Measurements from ENCODE around the gene GEMIN8. TPM values are rescaled to one million over a fixed set of nuclear protein-coding genes. Genes with fewer than 3 reads are reported as not detected.

GEMIN8 gene
- total RNA-seq, 2 experiments from 2014 or later, result 23.2 to 25.6 TPM

GRCh38 chrX:14015294-14015693 lies 14.4 kb downstream of the GEMIN8 start:
- ChIA-PET POLR2A (interaction anchor here (0.6 kb wide), 1 partner anchor 22 kb away, joined by 3 read pairs; no protein-coding TSS in a partner anchor), CTCF (ENCODE audit: unreplicated experiment) (no interaction called here)
- no peak overlapping the region for H3K4me2 ChIP-seq (ENCODE audit: low read length)
- no TSS peak for BruUV-seq (replicated peaks)
- intact Hi-C loops (cut with micrococcal nuclease; ENCODE audit: unreplicated experiment), result loop anchor here (10.0 kb wide), 1 partner anchor 1080 kb away; no protein-coding TSS in a partner anchor
- no peaks in the 10 kb centered on the region for H4K20me1 ChIP-seq (ENCODE audit: insufficient read depth, low read length)
- no peak overlapping the region for H2AFZ ChIP-seq (ENCODE audit: low read length)
- H3K79me2 ChIP-seq (ENCODE audit: insufficient read depth, low read depth, low read length), result no peaks in the 10 kb centered on the region
- DNase-seq (ENCODE audit: low spot score), result no peak
- TF ChIP-seq EZH2phosphoT487 (IDR thresholded peaks at IDR 0.05; ENCODE audit: borderline replicate concordance, low read depth, low read length), result no peak
- TF ChIP-seq CTCF (conservative IDR thresholded peaks at IDR 0.05; ENCODE audit: low read length), result no peak
- peaks cover 63% of the 10 kb centered on the region for H3K36me3 ChIP-seq (ENCODE audit: insufficient read depth, low read length)
- H3K9me3 ChIP-seq (ENCODE audit: low read length), result no peaks in the 10 kb centered on the region
- H3K27ac ChIP-seq (ENCODE audit: low read depth, low read length, poor library complexity, severe bottlenecking), result no peak overlapping the region
- H3K4me1 ChIP-seq (ENCODE audit: insufficient read depth, low read length, poor library complexity, severe bottlenecking), result no peaks in the 10 kb centered on the region
- no peak overlapping the region for H3K4me3 ChIP-seq (ENCODE audit: low read depth, low read length, poor library complexity, severe bottlenecking)
- H3K9me2 ChIP-seq (ENCODE audit: insufficient read depth, low read length), result no peaks in the 10 kb centered on the region

- Histone ChIP-seq H3K4me3 (ENCODE audit: low read depth, low read length, poor library complexity, severe bottlenecking) (no peak overlapping the region), H4K20me1 (ENCODE audit: insufficient read depth, low read length) (no peaks in the 10 kb centered on the region), H3K4me1 (ENCODE audit: insufficient read depth, low read length, poor library complexity, severe bottlenecking) (no peaks in the 10 kb centered on the region), H3K9me2 (ENCODE audit: insufficient read depth, low read length) (no peaks in the 10 kb centered on the region), H3K79me2 (ENCODE audit: insufficient read depth, low read depth, low read length) (no peaks in the 10 kb centered on the region), H2AFZ (ENCODE audit: low read length) (no peak overlapping the region), H3K27ac (ENCODE audit: low read depth, low read length, poor library complexity, severe bottlenecking) (no peak overlapping the region), H3K4me2 (ENCODE audit: low read length) (no peak overlapping the region), H3K9me3 (ENCODE audit: low read length) (no peaks in the 10 kb centered on the region), H3K36me3 (ENCODE audit: insufficient read depth, low read length) (peaks cover 61% of the 10 kb centered on the region)
- no TSS peak for BruUV-seq (replicated peaks)
- intact Hi-C loops (cut with micrococcal nuclease; ENCODE audit: unreplicated experiment), result loop anchor here (10.0 kb wide), 1 partner anchor 1080 kb away; no protein-coding TSS in a partner anchor
- POLR2A ChIA-PET, result no interaction called here
- CTCF ChIA-PET (ENCODE audit: unreplicated experiment), result no interaction called here
- no peak for DNase-seq (ENCODE audit: low spot score)
- no peak for TF ChIP-seq CTCF (conservative IDR thresholded peaks at IDR 0.05; ENCODE audit: low read length)
- no peak for TF ChIP-seq EZH2phosphoT487 (IDR thresholded peaks at IDR 0.05; ENCODE audit: borderline replicate concordance, low read depth, low read length)
Measured at GRCh38 chrX:14014526-14014925, 15.2 kb downstream of the GEMIN8 start.

GRCh38 chrX:14013054-14013453 lies 16.6 kb downstream of the GEMIN8 start:
- peaks cover 56% of the 10 kb centered on the region for H3K36me3 ChIP-seq (ENCODE audit: insufficient read depth, low read length)
- ChIA-PET CTCF (ENCODE audit: unreplicated experiment) (no interaction called here), POLR2A (interaction anchor here (0.6 kb wide), 1 partner anchor 757 kb away, joined by 4 read pairs; no protein-coding TSS in a partner anchor)
- H3K4me3 ChIP-seq (ENCODE audit: low read depth, low read length, poor library complexity, severe bottlenecking), result no peak overlapping the region
- no TSS peak for BruUV-seq (replicated peaks)
- no peak overlapping the region for H3K4me2 ChIP-seq (ENCODE audit: low read length)
- H3K4me1 ChIP-seq (ENCODE audit: insufficient read depth, low read length, poor library complexity, severe bottlenecking), result no peaks in the 10 kb centered on the region
- H3K9me2 ChIP-seq (ENCODE audit: insufficient read depth, low read length), result no peaks in the 10 kb centered on the region
- H4K20me1 ChIP-seq (ENCODE audit: insufficient read depth, low read length), result no peaks in the 10 kb centered on the region
- no peaks in the 10 kb centered on the region for H3K9me3 ChIP-seq (ENCODE audit: low read length)
- no peak overlapping the region for H3K27ac ChIP-seq (ENCODE audit: low read depth, low read length, poor library complexity, severe bottlenecking)
- TF ChIP-seq CTCF (conservative IDR thresholded peaks at IDR 0.05; ENCODE audit: low read length) (no peak), EZH2phosphoT487 (IDR thresholded peaks at IDR 0.05; ENCODE audit: borderline replicate concordance, low read depth, low read length) (no peak)
- no peak for DNase-seq (ENCODE audit: low spot score)
- H2AFZ ChIP-seq (ENCODE audit: low read length), result no peak overlapping the region
- no peaks in the 10 kb centered on the region for H3K79me2 ChIP-seq (ENCODE audit: insufficient read depth, low read depth, low read length)
- intact Hi-C loops (cut with micrococcal nuclease; ENCODE audit: unreplicated experiment), result loop anchor here (10.0 kb wide), 1 partner anchor 1078 kb away; no protein-coding TSS in a partner anchor

Data from OCI-LY7 (cell line).